Endothelial cell of umbilical vein (primary cell): Measurements from ENCODE around the gene FAM117B. TPM values are rescaled to one million over a fixed set of nuclear protein-coding genes. Genes with fewer than 3 reads are reported as not detected.

ENCODE experiments used
- BruUV-seq: library from RNA; stranded (reverse); fragments of 400-500 nt; replicated peaks from 2 replicates; lab custom pipeline; 2021; lab: Mats Ljungman, UMichigan
- CTCF ChIA-PET: fragments of 300-600, 350-600 bp; sonication (Branson Sonifier 250); formaldehyde crosslinking; loops from one replicate; lab custom pipeline; 2021; ENCODE audit warnings: antibody characterized with exemption, inconsistent platforms; lab: Charles Lee
- POLR2A ChIA-PET: fragments of 300-600, 350-600 bp; sonication (Branson Sonifier 250); formaldehyde crosslinking; loops from one replicate; lab custom pipeline; 2021; ENCODE audit warnings: antibody characterized with exemption, inconsistent platforms; lab: Charles Lee
- DNase-seq: peaks from one replicate; pipeline ENCODE4 v3.0.0-alpha.2; 2011; ENCODE audit warnings: low read depth, low spot score
- FAIRE-seq: peaks from 2 replicates; lab custom pipeline; 2011; peaks lifted over from hg19 to GRCh38; lab: Jason Lieb, UNC
- H2AFZ ChIP-seq: 2 replicates; pipeline ENCODE4 v1.6.0; 2012; ENCODE audit warnings: low read depth, low read length, control low read depth, inconsistent platforms
- H3K27ac ChIP-seq: 2 replicates; pipeline ENCODE4 v1.5.1; 2011; ENCODE audit warnings: low read depth, mild to moderate bottlenecking, control low read depth, low read length, moderate library complexity; ENCODE audit not compliant: insufficient read depth
- H3K27me3 ChIP-seq, 2 experiments: 2 replicates each; pipeline versions ENCODE4 v1.6.0 to v1.6.1; 2011; ENCODE audit warnings: low read length in 2 of 2, mixed read lengths in 1 of 2; ENCODE audit not compliant: control insufficient read depth in 2 of 2, insufficient read depth in 2 of 2
- H3K36me3 ChIP-seq, 2 experiments: 2 replicates in 1 of 2; 3 replicates in 1 of 2; pipeline ENCODE4 v1.5.1; 2011; ENCODE audit warnings: low read length in 2 of 2, mild to moderate bottlenecking in 1 of 2, moderate library complexity in 1 of 2; ENCODE audit not compliant: control insufficient read depth in 2 of 2, insufficient read depth in 2 of 2; ENCODE audit errors: extremely low read depth in 1 of 2
- H3K4me1 ChIP-seq: 3 replicates; pipeline ENCODE4 v1.5.1; 2011; ENCODE audit warnings: mild to moderate bottlenecking, low read length; ENCODE audit not compliant: control insufficient read depth, insufficient read depth; ENCODE audit errors: extremely low read depth
- H3K4me2 ChIP-seq: 2 replicates; pipeline ENCODE4 v1.6.1; 2011; ENCODE audit warnings: low read length, control low read depth, mixed read lengths; ENCODE audit not compliant: insufficient read depth
- H3K4me3 ChIP-seq, 3 experiments: fragments of 200-600 bp in 1 of 3; sonication (generic), shearing (Covaris generic) in 1 of 3; replicated peaks in 1 of 3; 2 replicates each; pipeline ENCODE4 v1.5.1; 2011 to 2016; ENCODE audit warnings: control low read depth in 3 of 3, low read length in 3 of 3, mild to moderate bottlenecking in 2 of 3, inconsistent platforms in 1 of 3, low read depth in 1 of 3, moderate library complexity in 1 of 3; ENCODE audit not compliant: insufficient read depth in 1 of 3
- H3K79me2 ChIP-seq: 2 replicates; pipeline ENCODE4 v1.6.0; 2012; ENCODE audit warnings: low read length, inconsistent platforms; ENCODE audit not compliant: control insufficient read depth, insufficient read depth
- H3K9ac ChIP-seq: replicated peaks from 2 replicates; pipeline ENCODE3; 2011; ENCODE audit warnings: low read length, control low read depth; ENCODE audit not compliant: insufficient read depth; ENCODE audit errors: extremely low read depth
- H3K9me1 ChIP-seq: replicated peaks from 3 replicates; pipeline ENCODE4 v1.6.0; 2011; ENCODE audit warnings: mild to moderate bottlenecking, low read length; ENCODE audit not compliant: control insufficient read depth, insufficient read depth; ENCODE audit errors: extremely low read depth
- H3K9me3 ChIP-seq: replicated peaks from 2 replicates; pipeline ENCODE4 v1.5.1; 2012; ENCODE audit warnings: low read length, inconsistent platforms; ENCODE audit not compliant: control insufficient read depth, insufficient read depth
- H4K20me1 ChIP-seq: replicated peaks from 2 replicates; pipeline ENCODE3; 2011; ENCODE audit warnings: mild to moderate bottlenecking, low read length; ENCODE audit not compliant: control insufficient read depth, insufficient read depth; ENCODE audit errors: extremely low read depth
- CTCF ChIP-seq, 2 donors: IDR thresholded peaks; 1 replicate in 1 of 2; 2 replicates in 1 of 2; pipeline ENCODE4 v1.5.1; 2011; ENCODE audit warnings: low read length in 2 of 2, mild to moderate bottlenecking in 2 of 2, moderate library complexity in 2 of 2, control low read depth in 1 of 2, inconsistent platforms in 1 of 2, low read depth in 1 of 2; ENCODE audit not compliant: insufficient read depth in 1 of 2; ENCODE audit errors: extremely low read depth in 1 of 2
- EZH2 ChIP-seq: IDR thresholded peaks from 2 replicates; pipeline ENCODE4 v1.6.1; 2012; ENCODE audit warnings: borderline replicate concordance, low read depth, mild to moderate bottlenecking, moderate library complexity, low read length, inconsistent platforms; ENCODE audit not compliant: severe bottlenecking
- FOS ChIP-seq: IDR thresholded peaks from 2 replicates; pipeline ENCODE4 v1.6.1; 2011; ENCODE audit warnings: mild to moderate bottlenecking, low read length, moderate library complexity, borderline replicate concordance; ENCODE audit not compliant: insufficient read depth
- GATA2 ChIP-seq: IDR thresholded peaks from 2 replicates; pipeline ENCODE4 v1.7.0; 2011; ENCODE audit warnings: low read depth, mild to moderate bottlenecking, moderate library complexity, mixed read lengths, low read length; ENCODE audit not compliant: insufficient read length, insufficient read depth
- JUN ChIP-seq: IDR thresholded peaks from 2 replicates; pipeline ENCODE4 v1.6.1; 2011; ENCODE audit warnings: borderline replicate concordance, low read depth; ENCODE audit not compliant: insufficient read length, insufficient read depth
- MAX ChIP-seq: IDR thresholded peaks from 2 replicates; pipeline ENCODE4 v1.6.1; 2011; ENCODE audit not compliant: insufficient read depth, insufficient read length
- MYC ChIP-seq: IDR thresholded peaks from one replicate; pipeline ENCODE4 v1.6.1; 2011; ENCODE audit warnings: mild to moderate bottlenecking, low read depth, low read length
- POLR2A ChIP-seq: IDR thresholded peaks from 2 replicates; pipeline ENCODE4 v1.6.1; 2012; ENCODE audit warnings: low read depth, mild to moderate bottlenecking, control low read depth, low read length
- POLR2AphosphoS5 ChIP-seq: IDR thresholded peaks from 2 replicates; pipeline ENCODE4 v1.6.1; 2012; ENCODE audit warnings: low read depth, mild to moderate bottlenecking, control low read depth, low read length, moderate library complexity; ENCODE audit not compliant: insufficient read depth
- dilution Hi-C: fragments of 300-500 bp; cut with MboI; formaldehyde crosslinking; loops from one replicate; pipeline ENCODE4 v1.15.0; 2019; ENCODE audit warnings: low sequenced_read_pairs; ENCODE audit not compliant: extremely low pct_ligation_motif_present
- intact Hi-C: fragments of 100-400 bp; cut with micrococcal nuclease; formaldehyde crosslinking; loops from one replicate; pipeline ENCODE4 v1.10.0; 2022
- polyA plus RNA-seq, 4 experiments: library from polyadenylated mRNA; depleted of rRNA in 3 of 4; stranded (reverse) in 3 of 4; unstranded in 1 of 4; fragments of >200 nt; gene quantifications; 2 replicates each; pipeline versions ENCODE4 v1.2.1 to v1.2.3, GENCODE V29; 2011 to 2012; ENCODE audit warnings: missing spikeins in 1 of 4
- total RNA-seq: library from RNA; stranded (reverse); gene quantifications from 2 replicates; pipeline ENCODE4 v1.2.3, GENCODE V29; 2021

FAM117B gene
- total and polyA plus RNA-seq, 2 donors (not counting 3 experiments of a cell fraction or from before 2014, with no cell fraction given), result 1.3 to 7.0 TPM

- dilution Hi-C loops, result no loop called here
- no TSS peak for BruUV-seq
- ChIA-PET POLR2A (no interaction called here), CTCF (no interaction called here)
- FAIRE-seq, result no peak
- no peaks in the 10 kb centered on the region for H4K20me1 ChIP-seq
- no peaks in the 10 kb centered on the region for H3K9me1 ChIP-seq
- intact Hi-C loops, result no loop called here
- H3K36me3 ChIP-seq, result no peaks in the 10 kb centered on the region
- DNase-seq, result no peak
- no peak overlapping the region for H2AFZ ChIP-seq
- no peak for TF ChIP-seq POLR2A
- TF ChIP-seq FOS, result no peak
- TF ChIP-seq EZH2, result no peak
- no peak for TF ChIP-seq JUN
- TF ChIP-seq GATA2, result no peak
- no peak for TF ChIP-seq MAX
- no peak for TF ChIP-seq POLR2AphosphoS5
- no peak for TF ChIP-seq MYC
- no peak for TF ChIP-seq CTCF (IDR thresholded peaks at IDR 0.05; ENCODE audit: extremely low read depth in 1 of 2, insufficient read depth in 1 of 2, low read depth in 1 of 2, low read length in 2 of 2)
- H3K79me2 ChIP-seq, result no peaks in the 10 kb centered on the region
- no peak overlapping the region for H3K9ac ChIP-seq
- no peaks in the 10 kb centered on the region for H3K9me3 ChIP-seq
- H3K27ac ChIP-seq, result no peak overlapping the region
- H3K4me3 ChIP-seq, result no peak overlapping the region
- no peak overlapping the region for H3K4me2 ChIP-seq
- no peaks in the 10 kb centered on the region for H3K4me1 ChIP-seq
- no peaks in the 10 kb centered on the region for H3K27me3 ChIP-seq
Observed at GRCh38 chr2:202657876-202658275, 23.1 kb downstream of the FAM117B start.
